Activated T-cell treated with anti-CD3 and anti-CD28 coated beads, Interleukin-2, amount 50 U/mL, for 24 hours (primary cell): ENCODE measurements around the gene KHDC3L.

ENCODE experiments used
- DNase-seq: peaks from one replicate; pipeline ENCODE4 v3.0.0-alpha.2; 2020
- H3K27ac Mint-ChIP-seq: 2 replicates; pipeline ENCODE4 v1.8.0; 2020; ENCODE audit warnings: mild to moderate bottlenecking, mixed read lengths
- H3K27me3 Mint-ChIP-seq: 2 replicates; pipeline ENCODE4 v1.8.0; 2020; ENCODE audit warnings: mixed read lengths
- H3K36me3 Mint-ChIP-seq: 2 replicates; pipeline ENCODE4 v1.8.0; 2020; ENCODE audit warnings: low read depth, mixed read lengths
- H3K4me1 Mint-ChIP-seq: 2 replicates; pipeline ENCODE4 v1.8.0; 2020; ENCODE audit warnings: low read depth, mixed read lengths
- H3K4me3 Mint-ChIP-seq: 2 replicates; pipeline ENCODE4 v1.8.0; 2020; ENCODE audit warnings: mild to moderate bottlenecking, moderate library complexity, mixed read lengths
- H3K9me3 Mint-ChIP-seq: 2 replicates; pipeline ENCODE4 v1.8.0; 2020; ENCODE audit warnings: mixed read lengths

KHDC3L gene

GRCh38 chr6:73362358-73362757, at the start of gene KHDC3L:
Gene KHDC3L, plus strand, starts transcription at chr6:73362658. Its CDS starts 72 bp downstream, at chr6:73362730.
- Mint-ChIP-seq H3K4me1 (no peaks in the 10 kb centered on the region), H3K36me3 (no peaks in the 10 kb centered on the region), H3K27me3 (no peaks in the 10 kb centered on the region), H3K4me3 (no peak within 1 kb of the TSS), H3K27ac (no peak within 1 kb of the TSS), H3K9me3 (no peaks in the 10 kb centered on the region)
- DNase-seq: no peak

- no peak for DNase-seq
Observed at GRCh38 chr6:73314577-73315492, 47.6 kb upstream of the KHDC3L start.

GRCh38 chr6:73323323-73323722, 39.1 kb upstream of the KHDC3L start:
- no peaks in the 10 kb centered on the region for H3K9me3 Mint-ChIP-seq
- H3K4me3 Mint-ChIP-seq: no peak overlapping the region
- DNase-seq: no peak
- no peaks in the 10 kb centered on the region for H3K4me1 Mint-ChIP-seq
- H3K27me3 Mint-ChIP-seq: peaks cover 7% of the 10 kb centered on the region
- no peak overlapping the region for H3K27ac Mint-ChIP-seq
- no peaks in the 10 kb centered on the region for H3K36me3 Mint-ChIP-seq

More at GRCh38 chr6:73314577-73315492, 47.6 kb upstream of the KHDC3L start:
- peak overlapping the region; percentile 41 for H3K4me3 Mint-ChIP-seq
- peaks cover 3% of the 10 kb centered on the region for H3K9me3 Mint-ChIP-seq
- peaks cover 1% of the 10 kb centered on the region for H3K36me3 Mint-ChIP-seq
- peaks cover 10% of the 10 kb centered on the region for H3K4me1 Mint-ChIP-seq
- H3K27ac Mint-ChIP-seq: no peak overlapping the region
- H3K27me3 Mint-ChIP-seq: peaks cover 65% of the 10 kb centered on the region

DNA sequence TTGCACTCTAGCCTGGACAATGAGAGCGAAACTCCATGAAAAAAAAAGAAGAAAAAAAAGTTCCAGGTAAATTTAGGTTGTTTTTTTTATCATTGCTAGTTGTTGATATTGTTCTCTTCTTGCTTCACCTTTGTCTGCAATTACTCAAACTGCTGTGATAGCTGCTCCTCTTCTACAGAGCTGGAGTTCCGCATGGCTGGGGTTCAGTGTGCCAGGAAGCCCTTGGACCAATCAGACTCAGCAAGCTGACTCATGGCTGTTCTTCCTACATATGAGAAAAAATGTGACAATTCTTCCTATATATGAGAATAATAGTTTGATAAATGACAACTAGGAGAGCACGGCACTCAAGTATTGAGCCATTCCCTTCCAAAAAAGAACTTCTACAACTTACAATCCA, 36.8 kb upstream of the KHDC3L start:
- Mint-ChIP-seq H3K4me3 (no peak overlapping the region), H3K27ac (no peak overlapping the region), H3K9me3 (no peaks in the 10 kb centered on the region), H3K36me3 (no peaks in the 10 kb centered on the region), H3K4me1 (no peaks in the 10 kb centered on the region), H3K27me3 (peaks cover 18% of the 10 kb centered on the region)
- no peak for DNase-seq

GRCh38 chr6:73328790-73329189, 33.7 kb upstream of the KHDC3L start:
- Mint-ChIP-seq H3K27me3 (peaks cover 19% of the 10 kb centered on the region), H3K27ac (no peak overlapping the region)
- DNase-seq: no peak

DNA sequence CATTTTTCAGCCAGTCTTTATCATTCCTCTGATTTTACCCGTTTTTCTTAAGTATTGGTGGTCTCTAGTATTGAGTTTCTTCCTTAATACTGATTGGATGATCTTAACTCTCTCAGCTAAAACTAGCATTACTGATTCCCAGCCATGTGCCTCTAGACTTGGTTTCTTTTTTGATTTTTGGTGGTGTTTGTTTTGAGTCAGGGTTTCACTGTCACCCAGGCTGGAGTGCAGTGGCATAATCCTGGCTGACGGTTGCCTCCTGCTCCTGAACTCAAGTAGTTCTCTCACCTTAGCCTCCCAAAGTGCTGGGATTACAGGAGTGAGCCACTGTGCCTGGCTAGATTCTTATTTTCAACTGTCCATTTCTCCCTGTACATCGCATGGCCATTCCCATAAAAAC, 33.3 kb upstream of the KHDC3L start:
- H3K27ac Mint-ChIP-seq: no peak overlapping the region
- peaks cover 19% of the 10 kb centered on the region for H3K27me3 Mint-ChIP-seq
- no peaks in the 10 kb centered on the region for H3K36me3 Mint-ChIP-seq
- H3K4me1 Mint-ChIP-seq: no peaks in the 10 kb centered on the region
- H3K4me3 Mint-ChIP-seq: no peak overlapping the region
- H3K9me3 Mint-ChIP-seq: no peaks in the 10 kb centered on the region
- no peak for DNase-seq

More at GRCh38 chr6:73328790-73329189, 33.7 kb upstream of the KHDC3L start:
- no peaks in the 10 kb centered on the region for H3K36me3 Mint-ChIP-seq
- H3K4me3 Mint-ChIP-seq: no peak overlapping the region
- no peaks in the 10 kb centered on the region for H3K4me1 Mint-ChIP-seq
- no peaks in the 10 kb centered on the region for H3K9me3 Mint-ChIP-seq

GRCh38 chr6:73339340-73339739, 23.1 kb upstream of the KHDC3L start:
- H3K27ac Mint-ChIP-seq: no peak overlapping the region
- H3K4me3 Mint-ChIP-seq: no peak overlapping the region
- no peaks in the 10 kb centered on the region for H3K36me3 Mint-ChIP-seq
- H3K9me3 Mint-ChIP-seq: no peaks in the 10 kb centered on the region
- H3K27me3 Mint-ChIP-seq: no peaks in the 10 kb centered on the region
- no peak for DNase-seq
- no peaks in the 10 kb centered on the region for H3K4me1 Mint-ChIP-seq

DNA sequence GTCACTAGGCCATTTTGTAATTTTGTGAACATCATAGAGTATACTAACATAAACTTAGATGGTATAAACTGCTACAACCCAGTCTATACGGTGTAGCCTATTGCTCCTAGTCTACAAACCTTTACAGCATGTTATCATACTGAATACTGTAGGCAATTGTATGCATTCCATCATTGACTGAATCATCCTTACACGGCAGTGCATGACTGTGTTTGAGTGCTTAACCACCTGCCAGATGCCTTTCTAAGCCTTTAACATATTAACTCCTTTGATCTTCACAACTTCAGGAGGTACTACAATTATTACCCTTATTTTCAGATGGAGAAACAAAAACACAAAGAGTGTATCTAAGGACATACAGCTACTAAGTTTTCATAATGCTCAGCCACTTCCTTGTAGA, 22.4 kb upstream of the KHDC3L start:
- no peak overlapping the region for H3K4me3 Mint-ChIP-seq
- no peak overlapping the region for H3K27ac Mint-ChIP-seq
- no peak for DNase-seq
- no peaks in the 10 kb centered on the region for H3K9me3 Mint-ChIP-seq
- H3K36me3 Mint-ChIP-seq: no peaks in the 10 kb centered on the region
- no peaks in the 10 kb centered on the region for H3K4me1 Mint-ChIP-seq
- H3K27me3 Mint-ChIP-seq: no peaks in the 10 kb centered on the region

GRCh38 chr6:73341335-73341734, 21.1 kb upstream of the KHDC3L start:
- H3K4me3 Mint-ChIP-seq: no peak overlapping the region
- H3K27me3 Mint-ChIP-seq: no peaks in the 10 kb centered on the region
- no peak overlapping the region for H3K27ac Mint-ChIP-seq
- no peak for DNase-seq
- H3K9me3 Mint-ChIP-seq: no peaks in the 10 kb centered on the region
- H3K4me1 Mint-ChIP-seq: no peaks in the 10 kb centered on the region
- no peaks in the 10 kb centered on the region for H3K36me3 Mint-ChIP-seq

DNA sequence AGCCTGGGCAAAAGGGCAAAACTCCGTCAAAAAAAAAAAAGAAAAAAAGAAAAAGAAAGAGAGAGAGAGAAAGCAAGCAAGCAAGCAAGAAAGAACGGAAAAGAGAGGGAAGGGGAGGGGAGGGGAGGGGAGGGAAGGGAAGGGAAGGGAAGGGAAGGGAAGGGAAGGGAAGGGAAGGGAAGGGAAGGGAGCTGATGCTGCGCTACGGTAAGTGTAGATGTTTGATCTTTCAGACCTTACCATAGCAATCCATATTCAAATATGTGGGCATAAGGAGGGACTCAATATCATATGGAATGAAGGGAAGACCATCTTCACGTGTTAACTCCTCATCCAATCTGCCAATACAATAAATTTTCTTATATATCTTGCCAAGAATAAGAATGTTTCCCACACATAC, 20.3 kb upstream of the KHDC3L start:
- Mint-ChIP-seq H3K4me3 (no peak overlapping the region), H3K36me3 (no peaks in the 10 kb centered on the region), H3K9me3 (no peaks in the 10 kb centered on the region), H3K4me1 (no peaks in the 10 kb centered on the region), H3K27ac (no peak overlapping the region), H3K27me3 (peaks cover 4% of the 10 kb centered on the region)
- DNase-seq: no peak

GRCh38 chr6:73343164-73343563, 19.3 kb upstream of the KHDC3L start:
- no peaks in the 10 kb centered on the region for H3K9me3 Mint-ChIP-seq
- no peak for DNase-seq
- no peak overlapping the region for H3K27ac Mint-ChIP-seq
- H3K4me1 Mint-ChIP-seq: no peaks in the 10 kb centered on the region
- no peaks in the 10 kb centered on the region for H3K36me3 Mint-ChIP-seq
- H3K27me3 Mint-ChIP-seq: peaks cover 12% of the 10 kb centered on the region
- H3K4me3 Mint-ChIP-seq: no peak overlapping the region

GRCh38 chr6:73348550-73349204, 13.8 kb upstream of the KHDC3L start:
- Mint-ChIP-seq H3K27ac (no peak overlapping the region), H3K36me3 (no peaks in the 10 kb centered on the region), H3K4me3 (no peak overlapping the region), H3K4me1 (no peaks in the 10 kb centered on the region), H3K9me3 (no peaks in the 10 kb centered on the region), H3K27me3 (peaks cover 34% of the 10 kb centered on the region)
- no peak for DNase-seq

GRCh38 chr6:73349311-73349710, 13.1 kb upstream of the KHDC3L start:
- Mint-ChIP-seq H3K9me3 (no peaks in the 10 kb centered on the region), H3K27me3 (peaks cover 34% of the 10 kb centered on the region), H3K36me3 (no peaks in the 10 kb centered on the region), H3K4me1 (no peaks in the 10 kb centered on the region), H3K4me3 (no peak overlapping the region), H3K27ac (no peak overlapping the region)
- no peak for DNase-seq

DNA sequence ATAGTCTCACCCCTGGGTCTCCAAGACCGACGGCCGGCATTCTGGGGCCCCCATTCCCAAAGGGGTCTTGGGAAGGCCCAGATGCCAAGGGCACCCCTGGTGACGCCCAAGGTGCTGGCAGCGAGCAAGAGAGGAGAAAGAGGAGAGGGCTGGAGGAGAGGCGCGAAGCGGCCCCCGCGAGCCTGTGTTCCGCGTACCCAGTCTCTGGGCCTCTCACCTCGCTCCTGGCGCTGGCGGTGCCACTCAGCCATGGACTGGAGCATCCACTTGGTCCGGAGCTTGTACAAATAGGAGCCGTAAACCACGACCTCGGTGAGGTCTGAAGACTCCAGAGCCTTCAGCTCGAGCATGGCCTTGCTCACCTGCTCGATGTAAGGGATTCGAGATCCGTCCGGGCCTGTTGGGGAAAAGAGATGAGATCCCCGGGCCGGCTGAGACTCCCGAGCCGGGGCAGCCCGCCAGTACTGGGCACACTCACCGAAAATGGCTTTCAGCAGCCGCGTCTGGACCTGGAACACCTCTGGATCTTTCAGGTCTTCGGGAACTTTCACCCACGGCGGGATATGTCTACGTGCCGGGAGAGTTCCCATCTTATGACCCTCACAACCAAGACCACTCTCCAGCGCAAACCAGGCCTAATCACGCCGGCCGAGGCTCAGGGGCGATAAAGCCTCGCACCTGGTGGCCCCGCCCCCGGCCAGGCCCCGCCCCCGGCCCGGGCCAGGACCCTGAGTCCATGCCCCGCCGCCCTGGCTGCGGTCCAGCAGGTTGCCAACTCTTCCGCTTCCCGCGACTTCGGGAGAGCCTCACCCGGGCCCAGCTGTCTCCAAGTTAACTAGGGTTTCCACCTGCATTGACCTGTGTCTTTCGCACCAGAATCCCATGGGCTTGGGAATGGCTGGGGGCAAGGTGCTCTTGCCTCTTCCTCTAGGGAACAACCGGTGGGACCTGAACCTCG, 8.5 kb upstream of the KHDC3L start, which contains the start of gene DPPA5:
DPPA5 (minus strand) TSS at position 641 of the 958 bp plus-strand sequence; CDS start at position 590, 51 bp downstream.
- Mint-ChIP-seq H3K36me3 (no peaks in the 10 kb centered on the region), H3K27me3 (peaks cover 16% of the 10 kb centered on the region), H3K27ac (no peak within 1 kb of the TSS), H3K9me3 (no peaks in the 10 kb centered on the region), H3K4me3 (no peak within 1 kb of the TSS), H3K4me1 (no peaks in the 10 kb centered on the region)
- no peak for DNase-seq
